HG02610 (cell line): ENCODE results near the gene ASIC1.
A peak's percentile ranks its signal among the peaks of the same experiment; 100 is the strongest.

Experiments
- ATAC-seq: cut with Tn5 transposase; IDR thresholded peaks from one replicate; pipeline ENCODE4 v1.9.1; 2021; ENCODE audit warnings: mild to moderate bottlenecking, moderate library complexity; ENCODE audit not compliant: unreplicated experiment

ASIC1 gene

GRCh38 chr12:50105913-50106450 is 48.6 kb downstream of the ASIC1 start:
- no peak for ATAC-seq

- ATAC-seq: no peak
These were observed 49.5 kb downstream of the ASIC1 start for GRCh38 chr12:50106907-50107306.

- ATAC-seq: no peak
These were observed 50.2 kb downstream of the ASIC1 start for GRCh38 chr12:50107416-50108268.

DNA sequence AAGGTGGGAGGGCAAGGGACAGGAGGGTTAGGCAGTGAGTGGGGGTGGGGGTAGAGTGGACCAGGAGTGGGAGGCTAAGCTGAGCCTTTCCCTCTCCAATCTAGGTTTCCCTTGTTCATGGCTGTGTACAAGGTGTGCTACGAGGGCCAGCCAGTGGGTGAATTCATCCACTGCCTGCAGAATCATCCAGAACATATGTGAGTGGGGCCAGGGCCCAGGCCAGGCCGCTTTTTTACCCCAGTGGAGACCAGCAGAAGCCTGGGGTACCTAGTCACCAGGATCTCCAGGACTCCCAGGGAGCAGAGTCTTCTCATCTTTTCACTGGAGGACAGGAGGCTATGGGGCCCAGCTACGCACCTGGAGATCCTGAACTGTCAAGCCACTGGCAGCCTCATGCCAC is 51.9 kb downstream of the ASIC1 start:
- no peak for ATAC-seq

DNA sequence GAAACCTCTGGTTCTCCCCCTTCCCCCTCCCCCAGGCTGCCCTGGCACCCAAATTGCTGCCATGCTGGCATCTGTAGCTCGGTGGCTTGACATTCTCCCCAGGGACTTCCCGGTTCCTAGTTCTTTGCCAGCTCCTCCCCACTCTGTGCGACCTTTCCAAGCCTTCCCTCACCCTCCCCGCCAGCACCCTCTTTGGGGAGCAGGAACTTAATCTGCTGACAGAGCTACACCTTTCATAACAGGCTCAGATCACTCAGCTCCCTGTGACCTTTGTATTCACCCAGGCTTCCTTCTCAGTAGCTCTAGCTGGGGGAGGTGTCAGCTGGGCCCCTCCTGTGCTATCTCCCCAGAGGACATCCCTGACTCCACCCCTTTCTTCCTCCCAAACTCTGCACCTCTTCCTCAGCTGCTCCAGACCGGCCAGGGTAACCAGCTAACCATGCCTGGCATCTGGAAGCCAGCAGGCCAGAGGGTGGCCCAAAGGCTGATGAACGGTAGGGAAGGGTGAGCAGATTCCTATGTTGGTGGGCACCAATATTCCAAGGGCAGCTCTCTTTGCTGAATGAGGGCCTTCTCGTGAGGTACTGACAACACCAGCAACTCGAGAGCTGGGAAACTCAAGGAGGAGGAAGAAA is 52.8 kb downstream of the ASIC1 start:
- ATAC-seq: no peak

DNA sequence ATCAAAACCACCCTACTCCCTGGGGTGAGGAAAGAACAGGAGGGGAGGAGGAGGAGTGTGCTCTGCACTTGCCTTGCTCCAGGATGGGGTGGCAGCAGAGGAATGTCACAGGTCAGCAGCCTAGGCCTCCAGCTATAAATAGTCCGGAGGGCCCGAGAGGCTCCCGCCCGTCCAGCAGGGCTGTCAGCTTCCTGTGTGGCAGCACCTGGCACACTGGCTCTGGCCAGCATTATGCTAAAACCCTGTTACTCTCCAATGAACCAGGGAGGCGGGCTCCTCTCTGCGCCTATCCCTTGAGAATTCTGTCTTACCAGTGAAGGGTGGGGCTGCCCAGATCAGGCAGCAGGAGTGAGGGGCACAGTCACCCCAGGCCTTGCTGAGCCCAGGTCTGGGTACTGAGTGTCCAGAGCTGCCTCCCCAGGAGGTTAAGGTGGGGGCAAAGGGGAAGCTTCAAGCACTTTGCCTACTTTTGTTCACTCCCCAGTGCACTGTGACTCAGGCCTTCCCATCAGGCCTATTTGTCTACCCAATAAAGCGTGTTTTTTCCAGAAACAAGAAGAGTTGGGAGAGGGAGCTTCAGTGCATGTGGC is 53.5 kb downstream of the ASIC1 start:
- ATAC-seq: no peak

GRCh38 chr12:50111395-50111692 is 53.9 kb downstream of the ASIC1 start:
- ATAC-seq: no peak

- ATAC-seq: peak; percentile 81
These were observed 54.5 kb downstream of the ASIC1 start, which contains the start of gene COX14 for GRCh38 chr12:50111693-50112455. TSS of gene COX14 (plus strand) at chr12:50112236. CDS start at chr12:50120044, 7,808 bp downstream.

GRCh38 chr12:50112456-50113218 is 55.2 kb downstream of the ASIC1 start:
- ATAC-seq: no peak

DNA sequence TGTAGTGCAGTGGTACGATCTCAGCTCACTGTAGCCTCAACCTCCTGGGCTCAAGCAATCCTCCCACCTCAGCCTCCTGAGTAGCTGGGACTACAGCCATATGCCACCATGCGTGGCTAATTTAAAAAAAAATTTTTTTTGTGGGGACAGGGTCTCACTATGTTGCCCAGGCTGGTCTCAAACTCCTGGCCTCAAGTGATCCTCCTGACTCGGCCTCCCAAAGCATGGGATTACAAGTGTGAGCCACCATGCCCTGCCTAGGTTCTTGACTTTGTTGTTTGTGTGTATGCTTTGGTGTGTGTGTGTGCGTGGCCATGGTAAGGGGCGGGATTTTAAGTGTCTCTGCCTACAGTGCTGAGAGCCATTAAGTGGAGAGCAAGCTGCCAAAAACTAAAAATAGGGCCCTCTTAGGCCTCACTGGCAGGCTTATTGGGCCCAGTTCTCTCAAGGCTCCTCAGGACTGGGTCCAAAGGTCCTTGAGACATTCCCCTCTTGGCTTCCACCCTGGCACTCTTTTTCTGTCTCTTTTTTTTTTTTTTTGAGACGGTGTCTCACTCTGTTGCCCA is 59.7 kb downstream of the ASIC1 start:
- no peak for ATAC-seq

GRCh38 chr12:50119387-50119786 is 62.0 kb downstream of the ASIC1 start:
- no peak for ATAC-seq

- ATAC-seq: no peak
These were observed 63.1 kb downstream of the ASIC1 start for GRCh38 chr12:50120521-50120920.

- no peak for ATAC-seq
These were observed 63.6 kb downstream of the ASIC1 start for GRCh38 chr12:50120953-50121352.

- no peak for ATAC-seq
These were observed 64.2 kb downstream of the ASIC1 start for GRCh38 chr12:50121641-50122040.

DNA sequence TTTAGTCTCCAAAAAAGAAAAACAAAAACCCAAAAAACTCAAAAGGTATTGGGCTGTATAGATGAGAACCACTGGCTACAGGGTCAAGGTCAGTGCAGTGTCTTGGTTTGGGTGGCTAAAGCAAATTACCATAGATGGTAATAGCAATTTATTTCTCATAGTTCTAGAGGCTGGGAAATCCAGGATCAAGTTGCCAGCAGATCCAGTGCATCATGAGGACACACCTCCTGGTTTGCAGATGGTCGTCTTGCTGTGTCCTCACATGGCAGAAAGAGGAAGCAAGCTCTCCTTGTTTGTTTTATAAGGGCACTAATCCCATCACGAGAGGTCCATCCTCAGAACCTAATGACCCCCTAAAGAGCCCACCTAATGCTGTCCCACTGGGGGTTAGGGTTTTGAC is 65.8 kb downstream of the ASIC1 start:
- no peak for ATAC-seq

DNA sequence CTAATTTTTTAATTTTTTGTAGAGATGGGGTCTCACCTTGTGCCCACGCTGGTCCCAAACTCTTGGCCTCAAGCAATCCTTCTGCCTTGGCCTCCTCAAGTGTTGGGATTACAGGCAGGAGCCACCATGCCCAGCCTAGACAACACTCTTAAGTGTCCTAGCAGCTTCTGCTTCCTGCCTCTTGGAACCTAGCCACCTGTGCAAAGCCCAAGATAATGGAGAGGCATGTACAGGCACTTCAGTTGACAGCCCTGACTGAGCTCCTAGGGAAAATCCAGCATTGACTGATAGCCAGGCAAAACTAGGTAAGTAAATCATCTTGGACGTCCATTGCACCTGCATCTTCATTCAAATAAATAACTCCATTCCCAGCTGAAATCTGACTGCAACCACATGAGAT is 70.2 kb downstream of the ASIC1 start:
- no peak for ATAC-seq

DNA sequence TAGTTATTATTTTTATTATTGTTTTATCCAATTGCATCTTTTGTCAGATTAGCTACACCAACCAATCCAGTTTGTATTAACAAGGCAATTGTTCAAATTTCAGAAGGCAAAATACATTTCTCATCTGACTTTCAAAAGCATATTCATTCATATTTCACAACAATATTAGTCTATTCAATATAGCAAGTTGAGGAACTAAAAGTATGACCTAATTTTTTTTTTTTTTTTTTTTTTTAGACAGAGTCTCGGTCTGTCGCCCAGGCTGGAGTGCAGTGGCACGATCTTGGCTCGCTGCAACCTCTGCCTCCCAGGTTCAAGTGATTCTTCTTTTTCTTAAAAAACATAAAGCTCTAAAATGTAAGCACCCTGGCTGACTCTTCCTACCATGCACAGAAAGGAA is 71.9 kb downstream of the ASIC1 start:
- no peak for ATAC-seq

DNA sequence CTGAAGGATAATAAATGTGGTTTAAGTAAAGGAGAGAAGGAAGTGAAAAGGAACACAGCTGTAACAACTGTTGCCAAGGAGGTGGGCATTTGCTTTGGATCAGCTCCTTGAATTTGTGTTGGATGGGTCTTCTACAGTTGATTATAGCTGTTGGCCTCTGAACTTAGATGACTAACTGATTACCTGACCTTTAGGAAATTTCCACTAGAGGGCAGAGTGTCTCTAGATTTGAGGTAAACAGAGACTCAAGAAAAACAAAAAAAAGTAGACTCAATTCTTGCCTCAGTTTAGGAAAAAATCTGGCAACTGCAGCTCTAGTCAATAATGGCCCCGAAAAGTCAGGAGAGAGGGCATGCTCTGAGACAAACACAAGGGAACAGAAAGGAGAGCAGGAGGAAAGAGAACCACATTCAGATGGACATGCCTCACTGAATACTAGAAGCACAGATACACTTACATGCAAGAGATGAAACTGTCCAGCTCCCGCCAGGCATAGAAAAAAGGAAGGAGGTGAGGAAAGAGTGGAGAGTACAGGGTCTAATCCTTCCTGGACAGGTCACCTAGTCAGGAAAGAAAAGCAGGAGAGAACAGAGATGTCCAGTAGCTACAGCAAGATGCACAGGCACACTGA is 75.2 kb downstream of the ASIC1 start:
- ATAC-seq: no peak
